K562 (cell line): ENCODE measurements around the gene DBP. TPM values are rescaled to one million over a fixed set of nuclear protein-coding genes. Genes with fewer than 3 reads are reported as not detected.
A peak's percentile ranks its signal among the peaks of the same experiment; 100 is the strongest.

ENCODE experiments used
- CBX1 ChIP-seq: sonication (generic); IDR thresholded peaks from 2 replicates; pipeline ENCODE4 v1.6.1; 2016; ENCODE audit warnings: antibody characterized with exemption, low read depth, mild to moderate bottlenecking
- CHD1 ChIP-seq: fragments of 200-600 bp; sonication (generic); IDR thresholded peaks from one replicate; pipeline ENCODE4 v1.6.1; 2012; ENCODE audit warnings: mild to moderate bottlenecking, moderate library complexity, low read length, inconsistent platforms
- MCM5 ChIP-seq: fragments of 450-650 bp; IDR thresholded peaks from 2 replicates; pipeline ENCODE4 v1.6.1; 2016; ENCODE audit warnings: low read depth
- OTX1 ChIP-seq: fragments of 450-650 bp; formaldehyde crosslinking; IDR thresholded peaks from 2 replicates; pipeline ENCODE4 v1.4.0; 2022; ENCODE audit warnings: mild to moderate bottlenecking
- RBM14 ChIP-seq: fragments of 200-400 bp; formaldehyde crosslinking; IDR thresholded peaks from 2 replicates; pipeline ENCODE4 v1.6.1; 2018; ENCODE audit warnings: low read depth, mild to moderate bottlenecking, low read length, moderate library complexity, borderline replicate concordance; ENCODE audit not compliant: insufficient read depth
- RNF2 ChIP-seq: sonication (generic); IDR thresholded peaks from 2 replicates; pipeline ENCODE4 v1.6.1; 2016
- SETDB1 ChIP-seq: IDR thresholded peaks from one replicate; pipeline ENCODE4 v1.6.1; 2012; ENCODE audit warnings: low read length, control low read depth, inconsistent platforms
- SIN3B ChIP-seq: fragments of 450-650 bp; IDR thresholded peaks from 2 replicates; pipeline ENCODE4 v1.6.1; 2017; ENCODE audit warnings: low read depth, mild to moderate bottlenecking, moderate library complexity
- ZBTB8A ChIP-seq: fragments of 450-650 bp; IDR thresholded peaks from 2 replicates; pipeline ENCODE4 v1.6.1; 2018; ENCODE audit warnings: mild to moderate bottlenecking, moderate library complexity; ENCODE audit not compliant: partially characterized antibody
- polyA plus RNA-seq, 8 experiments: library from polyadenylated mRNA; depleted of rRNA in 4 of 8; stranded (reverse) in 5 of 8; unstranded in 3 of 8; fragments of >200 nt; fragmentation: Nextera tagmentation in 2 of 8; fragmentation: Illumina TruSeq in 1 of 8; extraction: Ambion mirVana in 2 of 8; extraction: Trizol in 1 of 8; gene quantifications; 2 replicates each; pipeline versions ENCODE4 v1.2.1 to v1.2.3, GENCODE V29; 2011 to 2014; ENCODE audit warnings: inconsistent platforms in 1 of 8, missing spikeins in 1 of 8
- total RNA-seq, 7 experiments: library from RNA; depleted of rRNA in 6 of 7; stranded (reverse); fragments of >200 nt in 6 of 7; fragmentation: Illumina TruSeq in 2 of 7; extraction: Trizol in 2 of 7; gene quantifications; 2 replicates each; pipeline versions ENCODE4 v1.2.1 to v1.2.3, GENCODE V29; 2011 to 2021; ENCODE audit warnings: low replicate concordance in 1 of 7
- TF ChIP-seq, protein P1 (sequence below): fragments of 250-450 bp; sonication (Bioruptor Pico); IDR thresholded peaks from 2 replicates; pipeline ENCODE4 v1.4.0; 2020; ENCODE audit warnings: mild to moderate bottlenecking, moderate library complexity
- TF ChIP-seq, protein P2 (sequence below): sonication (generic); formaldehyde crosslinking; IDR thresholded peaks from 2 replicates; pipeline ENCODE4 v1.8.0; 2022; ENCODE audit warnings: mild to moderate bottlenecking, missing genetic modification reagents
- TF ChIP-seq, protein P3 (sequence below): fragments of 250-450 bp; sonication (Bioruptor Pico); IDR thresholded peaks from 2 replicates; pipeline ENCODE4 v1.5.0; 2021
- TF ChIP-seq, protein P4 (sequence below), 2 experiments: fragments of 450-650 bp in 1 of 2; sonication (generic) in 1 of 2; formaldehyde crosslinking in 1 of 2; IDR thresholded peaks; 2 replicates each; pipeline versions ENCODE4 v1.7.1 to v1.9.0; 2016 to 2022; ENCODE audit warnings: inconsistent platforms in 1 of 2, mild to moderate bottlenecking in 1 of 2, missing genetic modification reagents in 1 of 2

Gene DBP
- total and polyA plus RNA-seq, 9 of the 15 experiments (the other 6 are each of a cell fraction or from before 2014, with no cell fraction given): 0.25 to 5.5 (median 1.8) TPM

DNA sequence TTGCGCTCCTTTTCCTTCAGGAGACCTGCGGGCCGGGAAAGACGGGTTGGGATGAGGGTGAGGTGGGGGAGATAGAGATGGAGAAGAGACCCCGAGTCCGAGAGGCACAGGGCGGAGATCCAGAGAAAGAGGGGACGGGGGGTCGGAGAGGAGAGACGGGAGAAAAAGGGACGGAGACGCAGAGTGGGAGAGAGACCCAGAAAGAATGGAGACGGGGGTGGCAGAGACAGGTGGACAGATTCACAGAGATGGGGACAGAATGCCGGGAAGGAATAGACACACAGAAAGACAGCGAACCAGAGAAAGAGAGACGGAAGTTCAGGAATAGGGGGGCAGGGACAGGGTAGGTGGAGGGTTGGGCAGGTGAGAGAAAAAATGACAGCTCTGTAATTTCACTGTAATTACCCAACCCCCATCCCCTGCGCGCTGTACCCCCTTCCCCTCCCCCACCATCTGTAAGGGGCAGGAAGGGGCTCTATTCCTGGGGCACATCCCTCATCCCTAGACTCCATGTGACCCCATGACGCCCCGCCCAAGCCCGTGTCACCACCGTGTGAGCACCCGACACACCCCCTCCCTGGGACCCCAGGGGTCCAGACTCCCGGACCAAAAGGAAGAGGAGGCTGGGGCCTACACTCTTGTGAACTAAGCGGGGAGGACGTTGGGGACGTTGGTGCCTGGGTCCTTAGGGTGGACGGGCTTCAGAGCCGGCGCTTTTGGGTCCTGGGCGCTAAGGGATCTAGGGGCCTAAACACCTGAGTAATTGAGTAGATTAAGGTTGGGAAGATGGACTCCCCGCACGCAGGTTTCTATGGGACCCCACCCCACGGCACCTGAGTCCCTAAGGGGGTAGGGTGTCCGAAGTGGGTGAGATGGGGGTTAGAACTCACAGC is 967 bp downstream of the DBP start (continued):
- TF ChIP-seq, protein P1, sequence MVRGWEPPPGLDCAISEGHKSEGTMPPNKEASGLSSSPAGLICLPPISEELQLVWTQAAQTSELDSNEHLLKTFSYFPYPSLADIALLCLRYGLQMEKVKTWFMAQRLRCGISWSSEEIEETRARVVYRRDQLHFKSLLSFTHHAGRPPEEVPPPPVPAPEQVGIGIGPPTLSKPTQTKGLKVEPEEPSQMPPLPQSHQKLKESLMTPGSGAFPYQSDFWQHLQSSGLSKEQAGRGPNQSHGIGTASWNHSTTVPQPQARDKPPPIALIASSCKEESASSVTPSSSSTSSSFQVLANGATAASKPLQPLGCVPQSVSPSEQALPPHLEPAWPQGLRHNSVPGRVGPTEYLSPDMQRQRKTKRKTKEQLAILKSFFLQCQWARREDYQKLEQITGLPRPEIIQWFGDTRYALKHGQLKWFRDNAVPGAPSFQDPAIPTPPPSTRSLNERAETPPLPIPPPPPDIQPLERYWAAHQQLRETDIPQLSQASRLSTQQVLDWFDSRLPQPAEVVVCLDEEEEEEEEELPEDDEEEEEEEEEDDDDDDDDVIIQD (CRISPR knock-in tag): no peak
- TF ChIP-seq SETDB1 (no peak), SIN3B (no peak), CBX1 (no peak), ZBTB8A (no peak), RNF2 (no peak), MCM5 (no peak), CHD1 (peak; percentile 1), OTX1 (CRISPR knock-in tag) (0 out of 2 replicates have a peak, but pooled peaks have one; percentile 59), RBM14 (no peak)
- TF ChIP-seq, protein P2, sequence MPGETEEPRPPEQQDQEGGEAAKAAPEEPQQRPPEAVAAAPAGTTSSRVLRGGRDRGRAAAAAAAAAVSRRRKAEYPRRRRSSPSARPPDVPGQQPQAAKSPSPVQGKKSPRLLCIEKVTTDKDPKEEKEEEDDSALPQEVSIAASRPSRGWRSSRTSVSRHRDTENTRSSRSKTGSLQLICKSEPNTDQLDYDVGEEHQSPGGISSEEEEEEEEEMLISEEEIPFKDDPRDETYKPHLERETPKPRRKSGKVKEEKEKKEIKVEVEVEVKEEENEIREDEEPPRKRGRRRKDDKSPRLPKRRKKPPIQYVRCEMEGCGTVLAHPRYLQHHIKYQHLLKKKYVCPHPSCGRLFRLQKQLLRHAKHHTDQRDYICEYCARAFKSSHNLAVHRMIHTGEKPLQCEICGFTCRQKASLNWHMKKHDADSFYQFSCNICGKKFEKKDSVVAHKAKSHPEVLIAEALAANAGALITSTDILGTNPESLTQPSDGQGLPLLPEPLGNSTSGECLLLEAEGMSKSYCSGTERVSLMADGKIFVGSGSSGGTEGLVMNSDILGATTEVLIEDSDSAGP (CRISPR knock-in tag): no peak
- TF ChIP-seq, protein P3, sequence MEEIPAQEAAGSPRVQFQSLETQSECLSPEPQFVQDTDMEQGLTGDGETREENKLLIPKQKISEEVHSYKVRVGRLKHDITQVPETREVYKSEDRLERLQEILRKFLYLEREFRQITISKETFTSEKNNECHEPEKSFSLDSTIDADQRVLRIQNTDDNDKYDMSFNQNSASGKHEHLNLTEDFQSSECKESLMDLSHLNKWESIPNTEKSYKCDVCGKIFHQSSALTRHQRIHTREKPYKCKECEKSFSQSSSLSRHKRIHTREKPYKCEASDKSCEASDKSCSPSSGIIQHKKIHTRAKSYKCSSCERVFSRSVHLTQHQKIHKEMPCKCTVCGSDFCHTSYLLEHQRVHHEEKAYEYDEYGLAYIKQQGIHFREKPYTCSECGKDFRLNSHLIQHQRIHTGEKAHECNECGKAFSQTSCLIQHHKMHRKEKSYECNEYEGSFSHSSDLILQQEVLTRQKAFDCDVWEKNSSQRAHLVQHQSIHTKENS (CRISPR knock-in tag): no peak
- TF ChIP-seq, protein P4, sequence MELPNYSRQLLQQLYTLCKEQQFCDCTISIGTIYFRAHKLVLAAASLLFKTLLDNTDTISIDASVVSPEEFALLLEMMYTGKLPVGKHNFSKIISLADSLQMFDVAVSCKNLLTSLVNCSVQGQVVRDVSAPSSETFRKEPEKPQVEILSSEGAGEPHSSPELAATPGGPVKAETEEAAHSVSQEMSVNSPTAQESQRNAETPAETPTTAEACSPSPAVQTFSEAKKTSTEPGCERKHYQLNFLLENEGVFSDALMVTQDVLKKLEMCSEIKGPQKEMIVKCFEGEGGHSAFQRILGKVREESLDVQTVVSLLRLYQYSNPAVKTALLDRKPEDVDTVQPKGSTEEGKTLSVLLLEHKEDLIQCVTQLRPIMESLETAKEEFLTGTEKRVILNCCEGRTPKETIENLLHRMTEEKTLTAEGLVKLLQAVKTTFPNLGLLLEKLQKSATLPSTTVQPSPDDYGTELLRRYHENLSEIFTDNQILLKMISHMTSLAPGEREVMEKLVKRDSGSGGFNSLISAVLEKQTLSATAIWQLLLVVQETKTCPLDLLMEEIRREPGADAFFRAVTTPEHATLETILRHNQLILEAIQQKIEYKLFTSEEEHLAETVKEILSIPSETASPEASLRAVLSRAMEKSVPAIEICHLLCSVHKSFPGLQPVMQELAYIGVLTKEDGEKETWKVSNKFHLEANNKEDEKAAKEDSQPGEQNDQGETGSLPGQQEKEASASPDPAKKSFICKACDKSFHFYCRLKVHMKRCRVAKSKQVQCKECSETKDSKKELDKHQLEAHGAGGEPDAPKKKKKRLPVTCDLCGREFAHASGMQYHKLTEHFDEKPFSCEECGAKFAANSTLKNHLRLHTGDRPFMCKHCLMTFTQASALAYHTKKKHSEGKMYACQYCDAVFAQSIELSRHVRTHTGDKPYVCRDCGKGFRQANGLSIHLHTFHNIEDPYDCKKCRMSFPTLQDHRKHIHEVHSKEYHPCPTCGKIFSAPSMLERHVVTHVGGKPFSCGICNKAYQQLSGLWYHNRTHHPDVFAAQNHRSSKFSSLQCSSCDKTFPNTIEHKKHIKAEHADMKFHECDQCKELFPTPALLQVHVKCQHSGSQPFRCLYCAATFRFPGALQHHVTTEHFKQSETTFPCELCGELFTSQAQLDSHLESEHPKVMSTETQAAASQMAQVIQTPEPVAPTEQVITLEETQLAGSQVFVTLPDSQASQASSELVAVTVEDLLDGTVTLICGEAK (IDR thresholded peaks at IDR 0.05): peak; percentile 64
- TF ChIP-seq, protein P4 (CRISPR knock-in tag; IDR thresholded peaks at IDR 0.05): no peak
